Neural progenitor cell (in vitro differentiated cells): ENCODE data around the gene BLOC1S4. TPM values are rescaled to one million over a fixed set of nuclear protein-coding genes. Genes with fewer than 3 reads are reported as not detected.
"Not testable (repeated sequence)": the region's sequence is repeated elsewhere in the genome, so short reads cannot be mapped to it uniquely, and the experiment has no call there.

Experiments
- DNase-seq: peaks from one replicate; pipeline ENCODE4 v3.0.0-alpha.2; 2016; ENCODE audit warnings: low spot score
- H2AFZ ChIP-seq: fragments of 200-600 bp; sonication (generic); replicated peaks from 2 replicates; pipeline ENCODE4 v1.6.1; 2016; ENCODE audit warnings: antibody characterized with exemption
- H3F3A ChIP-seq: fragments of 200-600 bp; sonication (generic); 2 replicates; pipeline ENCODE4 v1.6.1; 2016; ENCODE audit warnings: antibody characterized with exemption, low read depth
- H3K27ac ChIP-seq: fragments of 200-600 bp; sonication (generic); 2 replicates; pipeline ENCODE4 v1.5.1; 2016; ENCODE audit warnings: mild to moderate bottlenecking
- H3K27me3 ChIP-seq: fragments of 200-600 bp; sonication (generic); 2 replicates; pipeline ENCODE4 v1.6.1; 2016; ENCODE audit warnings: mild to moderate bottlenecking, moderate library complexity
- H3K36me3 ChIP-seq: fragments of 200-600 bp; sonication (generic); 2 replicates; pipeline ENCODE4 v1.5.1; 2016
- H3K4me1 ChIP-seq: fragments of 200-600 bp; sonication (generic); 2 replicates; pipeline ENCODE4 v1.6.1; 2016; ENCODE audit warnings: mixed run types
- H3K4me2 ChIP-seq: fragments of 200-600 bp; sonication (generic); 2 replicates; pipeline ENCODE4 v1.6.1; 2016
- H3K4me3 ChIP-seq: fragments of 200-600 bp; sonication (generic); 2 replicates; pipeline ENCODE4 v1.5.1; 2016
- H3K79me2 ChIP-seq: fragments of 200-600 bp; sonication (generic); 2 replicates; pipeline ENCODE4 v1.6.1; 2016; ENCODE audit warnings: low read depth
- H3K9ac ChIP-seq: fragments of 200-600 bp; sonication (generic); 2 replicates; pipeline ENCODE4 v1.6.1; 2016
- H3K9me3 ChIP-seq: fragments of 200-600 bp; sonication (generic); 2 replicates; pipeline ENCODE4 v1.5.1; 2016; ENCODE audit warnings: low read depth
- H4K20me1 ChIP-seq: fragments of 200-600 bp; sonication (generic); 2 replicates; pipeline ENCODE4 v1.6.1; 2016; ENCODE audit warnings: low read depth
- H3K27ac Mint-ChIP-seq: 3 replicates; pipeline ENCODE4 v1.8.0; 2021; ENCODE audit warnings: mixed read lengths
- H3K27me3 Mint-ChIP-seq: 2 replicates; pipeline ENCODE4 v1.8.0; 2022; ENCODE audit warnings: low read depth, mild to moderate bottlenecking, inconsistent platforms, moderate library complexity, mixed read lengths; ENCODE audit not compliant: insufficient read depth
- H3K36me3 Mint-ChIP-seq: 3 replicates; pipeline ENCODE4 v1.8.0; 2021; ENCODE audit warnings: mixed read lengths
- H3K4me1 Mint-ChIP-seq: 3 replicates; pipeline ENCODE4 v1.8.0; 2021; ENCODE audit warnings: mixed read lengths
- H3K4me3 Mint-ChIP-seq: 3 replicates; pipeline ENCODE4 v1.8.0; 2021; ENCODE audit warnings: mild to moderate bottlenecking, moderate library complexity, mixed read lengths
- H3K9me3 Mint-ChIP-seq: 3 replicates; pipeline ENCODE4 v1.8.0; 2020; ENCODE audit warnings: mixed read lengths
- EZH2 ChIP-seq: fragments of 200-600 bp; sonication (generic); IDR thresholded peaks from 2 replicates; pipeline ENCODE4 v1.6.1; 2017; ENCODE audit warnings: antibody characterized with exemption, mild to moderate bottlenecking, moderate library complexity
- EZH2phosphoT487 ChIP-seq: fragments of 200-600 bp; sonication (generic); IDR thresholded peaks from 2 replicates; pipeline ENCODE4 v1.6.1; 2017; ENCODE audit warnings: antibody characterized with exemption
- total RNA-seq: library from RNA; depleted of rRNA; stranded (reverse); fragments of >200 nt; gene quantifications from 2 replicates; pipeline ENCODE4 v1.2.3, GENCODE V29; 2015; ENCODE audit warnings: low replicate concordance
- TF ChIP-seq, protein P1 (sequence below): fragments of 200-600 bp; sonication (generic); IDR thresholded peaks from 2 replicates; pipeline ENCODE4 v1.5.1; 2017; ENCODE audit warnings: antibody characterized with exemption, mild to moderate bottlenecking

BLOC1S4 gene
- total RNA-seq, 1 donor from 2014 or later: 10.5 TPM

DNA sequence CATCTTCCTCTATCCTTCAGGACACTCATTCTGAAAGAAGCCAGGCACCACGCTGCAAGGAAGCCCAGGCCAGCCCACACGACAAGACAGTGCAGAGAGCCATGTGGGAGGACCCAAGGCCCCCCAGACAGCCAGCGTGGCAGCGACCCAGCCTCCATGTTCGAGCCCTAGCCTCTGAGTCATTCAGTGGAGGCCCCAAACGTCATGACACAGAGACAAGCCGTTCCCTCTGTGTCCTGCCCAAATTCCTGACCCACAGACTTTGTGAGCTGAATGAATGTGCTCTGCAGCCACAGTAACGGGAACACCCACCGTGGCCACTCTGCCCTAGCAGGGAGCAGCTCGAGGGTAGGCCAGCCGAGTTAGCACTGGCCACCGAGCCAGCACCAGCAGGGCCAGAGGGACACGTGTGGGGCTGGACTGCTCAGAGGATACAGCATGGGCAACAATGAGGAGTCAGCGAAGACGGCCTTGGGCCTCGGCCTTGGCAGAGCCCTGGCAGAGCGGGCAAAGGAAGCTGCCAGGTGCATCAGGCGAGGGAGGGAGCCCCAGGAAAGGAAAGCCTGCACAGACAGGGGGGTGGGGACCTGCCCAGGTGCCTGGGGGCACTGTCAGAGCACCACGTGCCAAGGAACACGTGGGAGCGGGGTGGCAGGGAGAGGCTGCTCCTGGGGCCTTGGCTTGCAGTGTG is 8.6 kb downstream of the BLOC1S4 start:
- Histone ChIP-seq H3K27ac (no peak overlapping the region), H3K9me3 (no peaks in the 10 kb centered on the region), H3K4me2 (no peak overlapping the region), H3K27me3 (no peaks in the 10 kb centered on the region), H3K9ac (no peak overlapping the region), H3K4me1 (peaks cover 12% of the 10 kb centered on the region), H3F3A (peaks cover 26% of the 10 kb centered on the region), H3K79me2 (no peaks in the 10 kb centered on the region), H4K20me1 (no peaks in the 10 kb centered on the region), H3K4me3 (no peak overlapping the region), H2AFZ (no peak overlapping the region), H3K36me3 (no peaks in the 10 kb centered on the region)
- H3K4me3 Mint-ChIP-seq: no peak overlapping the region
- DNase-seq: peak; percentile 43
- H3K27me3 Mint-ChIP-seq: peaks cover 15% of the 10 kb centered on the region
- TF ChIP-seq EZH2 (no peak), EZH2phosphoT487 (no peak)
- TF ChIP-seq, protein P1, sequence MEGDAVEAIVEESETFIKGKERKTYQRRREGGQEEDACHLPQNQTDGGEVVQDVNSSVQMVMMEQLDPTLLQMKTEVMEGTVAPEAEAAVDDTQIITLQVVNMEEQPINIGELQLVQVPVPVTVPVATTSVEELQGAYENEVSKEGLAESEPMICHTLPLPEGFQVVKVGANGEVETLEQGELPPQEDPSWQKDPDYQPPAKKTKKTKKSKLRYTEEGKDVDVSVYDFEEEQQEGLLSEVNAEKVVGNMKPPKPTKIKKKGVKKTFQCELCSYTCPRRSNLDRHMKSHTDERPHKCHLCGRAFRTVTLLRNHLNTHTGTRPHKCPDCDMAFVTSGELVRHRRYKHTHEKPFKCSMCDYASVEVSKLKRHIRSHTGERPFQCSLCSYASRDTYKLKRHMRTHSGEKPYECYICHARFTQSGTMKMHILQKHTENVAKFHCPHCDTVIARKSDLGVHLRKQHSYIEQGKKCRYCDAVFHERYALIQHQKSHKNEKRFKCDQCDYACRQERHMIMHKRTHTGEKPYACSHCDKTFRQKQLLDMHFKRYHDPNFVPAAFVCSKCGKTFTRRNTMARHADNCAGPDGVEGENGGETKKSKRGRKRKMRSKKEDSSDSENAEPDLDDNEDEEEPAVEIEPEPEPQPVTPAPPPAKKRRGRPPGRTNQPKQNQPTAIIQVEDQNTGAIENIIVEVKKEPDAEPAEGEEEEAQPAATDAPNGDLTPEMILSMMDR: no peak
- H3K27ac Mint-ChIP-seq: peak overlapping the region; percentile 92
- no peaks in the 10 kb centered on the region for H3K36me3 Mint-ChIP-seq
- no peaks in the 10 kb centered on the region for H3K9me3 Mint-ChIP-seq
- peaks cover 34% of the 10 kb centered on the region for H3K4me1 Mint-ChIP-seq

DNA sequence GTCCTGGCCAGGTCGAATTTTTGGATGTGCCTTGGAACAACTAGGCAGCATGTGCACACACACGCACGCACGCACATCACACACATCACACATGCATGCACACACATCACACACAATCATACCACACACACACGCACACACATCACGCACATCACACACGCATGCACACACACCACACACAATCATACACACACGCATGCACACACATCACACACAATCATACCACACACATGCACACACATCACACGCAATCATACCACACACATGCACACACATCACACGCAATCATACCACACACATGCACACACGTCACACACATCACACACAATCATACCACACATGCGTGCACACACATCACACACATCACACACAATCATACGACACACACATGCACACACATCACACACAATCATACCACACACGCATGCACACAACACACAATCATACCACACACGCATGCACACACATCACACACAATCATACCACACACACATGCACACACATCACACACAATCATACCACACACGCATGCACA is 9.5 kb downstream of the BLOC1S4 start:
- not testable (repeated sequence) for H3K4me3 Mint-ChIP-seq
- H3K27me3 Mint-ChIP-seq: peaks cover 15% of the 10 kb centered on the region

DNA sequence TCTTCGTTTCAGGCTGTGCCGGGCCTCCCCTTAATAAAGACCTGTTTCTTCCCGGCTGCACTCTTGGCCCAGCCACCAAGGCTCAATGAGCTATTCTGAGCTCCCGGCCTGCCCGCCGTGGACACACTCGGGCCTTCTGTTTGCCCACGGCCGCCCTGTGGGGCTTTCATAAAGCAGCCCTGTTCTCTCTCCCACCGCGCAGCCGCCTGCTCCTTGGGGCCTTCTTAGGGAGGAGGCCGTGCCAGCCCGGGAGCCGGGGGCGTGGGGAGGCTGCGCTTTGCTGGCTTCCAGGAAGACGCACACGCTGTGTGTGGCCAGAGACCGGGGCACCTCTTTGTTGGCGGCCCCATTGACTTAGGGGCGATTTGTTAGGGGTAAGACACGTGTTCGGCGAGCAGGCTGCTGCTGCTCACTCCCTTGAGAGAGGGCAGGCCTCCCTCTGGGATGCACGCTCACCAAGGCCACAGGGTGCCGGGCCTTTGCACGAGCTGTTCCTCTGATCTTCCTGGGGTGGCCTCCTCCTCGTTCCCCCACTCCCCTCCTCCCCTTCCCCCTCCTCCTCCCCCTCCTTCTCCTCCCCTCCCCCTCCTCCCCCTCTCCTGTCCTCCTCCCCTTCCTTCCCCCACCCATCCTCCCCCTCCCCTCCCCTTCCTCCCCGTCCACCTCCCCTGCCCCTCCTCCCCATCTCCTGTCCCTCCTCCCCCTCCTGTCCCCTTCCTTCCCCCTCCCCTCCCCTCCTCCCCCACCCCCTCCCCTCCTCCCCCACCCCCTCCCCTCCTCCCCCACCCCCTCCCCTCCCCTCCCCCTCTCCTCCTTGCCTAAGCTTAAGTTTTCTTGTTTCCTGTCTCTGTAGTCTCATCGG is 11.3 kb downstream of the BLOC1S4 start:
- H3K36me3 Mint-ChIP-seq: no peaks in the 10 kb centered on the region
- no peak for TF ChIP-seq EZH2phosphoT487
- TF ChIP-seq, protein P1: no peak
- TF ChIP-seq EZH2: no peak
- no peaks in the 10 kb centered on the region for H4K20me1 ChIP-seq
- peaks cover 19% of the 10 kb centered on the region for H3K27me3 Mint-ChIP-seq
- peaks cover 24% of the 10 kb centered on the region for H3F3A ChIP-seq
- H2AFZ ChIP-seq: peak overlapping the region; percentile 50
- DNase-seq: peak; percentile 86
- H3K4me1 Mint-ChIP-seq: peaks cover 32% of the 10 kb centered on the region
- no peaks in the 10 kb centered on the region for H3K9me3 Mint-ChIP-seq
- H3K4me1 ChIP-seq: peaks cover 12% of the 10 kb centered on the region
- peak overlapping the region; percentile 75 for H3K4me3 Mint-ChIP-seq
- peak overlapping the region; percentile 63 for H3K27ac Mint-ChIP-seq
- H3K9me3 ChIP-seq: no peaks in the 10 kb centered on the region
- no peaks in the 10 kb centered on the region for H3K79me2 ChIP-seq
- H3K9ac ChIP-seq: no peak overlapping the region
- no peaks in the 10 kb centered on the region for H3K36me3 ChIP-seq
- peak overlapping the region; percentile 21 for H3K4me3 ChIP-seq
- no peaks in the 10 kb centered on the region for H3K27me3 ChIP-seq
- peak overlapping the region; percentile 57 for H3K4me2 ChIP-seq
- peak overlapping the region; percentile 63 for H3K27ac ChIP-seq

More for the DNA sequence above, 9.5 kb downstream of the BLOC1S4 start:
- H3K36me3 ChIP-seq, H3K36me3 Mint-ChIP-seq, H3K4me3 ChIP-seq, H3K27ac ChIP-seq, H3K4me2 ChIP-seq, DNase-seq, H3K27ac Mint-ChIP-seq, H3K79me2 ChIP-seq, H4K20me1 ChIP-seq, H3K9me3 ChIP-seq, H3K9me3 Mint-ChIP-seq, H3K27me3 ChIP-seq, H2AFZ ChIP-seq, H3K9ac ChIP-seq: not testable (repeated sequence)
- Histone ChIP-seq H3F3A (peaks cover 24% of the 10 kb centered on the region), H3K4me1 (peaks cover 12% of the 10 kb centered on the region)
- peaks cover 31% of the 10 kb centered on the region for H3K4me1 Mint-ChIP-seq
